Endodermal cell (in vitro differentiated cells): ENCODE results near the gene DENND4A. TPM values are rescaled to one million over a fixed set of nuclear protein-coding genes. Genes with fewer than 3 reads are reported as not detected.

ENCODE experiments used
- DNase-seq: peaks from one replicate; pipeline ENCODE4 v3.0.0-alpha.2; 2017
- H3K27ac ChIP-seq: 2 replicates; pipeline ENCODE4 v1.5.1; 2013; ENCODE audit warnings: mild to moderate bottlenecking, low read depth, low read length, moderate library complexity
- H3K27me3 ChIP-seq: 2 replicates; pipeline ENCODE4 v1.6.1; 2013; ENCODE audit warnings: mild to moderate bottlenecking, low read length, moderate library complexity; ENCODE audit not compliant: insufficient read depth, control insufficient read depth, poor library complexity, severe bottlenecking
- H3K36me3 ChIP-seq: 2 replicates; pipeline ENCODE4 v1.7.0; 2013; ENCODE audit warnings: mild to moderate bottlenecking, low read length, moderate library complexity; ENCODE audit not compliant: control insufficient read depth, insufficient read depth
- H3K4me1 ChIP-seq: one replicate; pipeline ENCODE4 v1.7.0; 2013; ENCODE audit warnings: low read length; ENCODE audit not compliant: control insufficient read depth, insufficient read depth
- H3K4me3 ChIP-seq: 2 replicates; pipeline ENCODE4 v1.5.1; 2013; ENCODE audit warnings: mild to moderate bottlenecking, low read length, moderate library complexity
- H3K9ac ChIP-seq: 2 replicates; pipeline ENCODE4 v1.6.1; 2013; ENCODE audit warnings: mild to moderate bottlenecking, low read length, moderate library complexity; ENCODE audit not compliant: poor library complexity, severe bottlenecking; ENCODE audit errors: extremely low read depth
- H3K9me3 ChIP-seq: 2 replicates; pipeline ENCODE4 v1.6.1; 2013; ENCODE audit warnings: mild to moderate bottlenecking, low read length, moderate library complexity; ENCODE audit not compliant: control insufficient read depth
- H3K27ac Mint-ChIP-seq: 2 replicates; pipeline ENCODE4 v1.8.0; 2020; ENCODE audit warnings: mixed read lengths
- H3K27me3 Mint-ChIP-seq: 2 replicates; pipeline ENCODE4 v1.8.0; 2021; ENCODE audit warnings: mild to moderate bottlenecking, mixed read lengths; ENCODE audit not compliant: insufficient read depth
- H3K36me3 Mint-ChIP-seq: 2 replicates; pipeline ENCODE4 v1.8.0; 2020; ENCODE audit warnings: low read depth, mixed read lengths
- H3K4me1 Mint-ChIP-seq: 2 replicates; pipeline ENCODE4 v1.8.0; 2020; ENCODE audit warnings: mixed read lengths
- H3K4me3 Mint-ChIP-seq: 2 replicates; pipeline ENCODE4 v1.8.0; 2020; ENCODE audit warnings: mild to moderate bottlenecking, moderate library complexity, mixed read lengths
- H3K9me3 Mint-ChIP-seq: 2 replicates; pipeline ENCODE4 v1.8.0; 2020; ENCODE audit warnings: mild to moderate bottlenecking, mixed read lengths
- WGBS, 2 experiments: methylation state at CpG; one replicate each; pipeline versions ENCODE4 v1.1.5 to v1.1.7; 2013; ENCODE audit warnings: missing lambda C conversion rate in 2 of 2, mixed read lengths in 1 of 2; ENCODE audit not compliant: insufficient coverage in 1 of 2, insufficient read length in 1 of 2; 5-methylcytosine and 5-hydroxymethylcytosine counted together
- total RNA-seq, 2 donors: library from RNA; stranded (reverse); fragmentation: NEBNext Ultra II Directional in 1 of 2; extraction: Animal tissue kit (Norgen Biotek cat#: 25700) in 1 of 2; gene quantifications; 2 replicates in 1 of 2; 3 replicates in 1 of 2; pipeline ENCODE4 v1.2.1, GENCODE V29; 2021
- TF ChIP-seq, protein P1 (sequence below): fragments of 200-600 bp; sonication (generic); conservative IDR thresholded peaks from 2 replicates; pipeline ENCODE4 v1.5.0; 2021; ENCODE audit warnings: antibody characterized with exemption, mild to moderate bottlenecking

Gene DENND4A
- total RNA-seq, 2 donors from 2014 or later, result 7.3 to 9.8 TPM

DNA sequence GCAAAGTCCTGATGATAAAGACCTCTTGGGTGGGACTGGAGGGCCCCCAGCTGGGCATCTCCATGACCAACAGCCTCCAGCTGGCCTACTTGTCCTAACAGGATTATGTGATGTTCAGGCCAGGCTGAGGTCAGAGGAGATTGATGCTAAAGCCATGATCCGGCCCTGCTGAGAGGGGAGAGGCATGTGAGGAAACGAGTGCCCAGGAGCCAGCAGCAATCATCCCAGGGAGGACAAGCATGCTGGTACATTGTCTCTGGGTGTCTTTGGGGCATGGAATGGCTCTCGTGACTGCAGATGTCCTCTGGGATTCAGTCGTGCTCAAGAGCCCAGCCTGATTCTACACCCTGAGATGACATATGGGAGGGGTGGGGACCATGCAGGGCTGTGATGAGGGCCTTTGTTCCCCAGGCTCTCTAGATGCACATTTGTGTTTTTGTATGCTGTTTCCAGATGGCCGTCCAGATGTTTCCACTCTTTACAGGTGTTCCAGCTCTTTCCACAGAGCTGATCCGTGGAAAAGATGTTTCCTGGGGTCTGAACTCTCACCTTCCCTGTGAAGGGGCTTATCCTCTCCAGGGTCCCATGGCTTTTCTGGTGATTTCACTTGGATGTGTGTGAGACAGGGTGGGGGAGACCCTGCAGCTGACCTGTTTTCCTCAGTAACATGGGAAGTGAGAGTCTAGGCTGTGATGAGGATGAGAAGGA lies 150.2 kb downstream of the DENND4A start:
- Mint-ChIP-seq H3K27me3 (no peaks in the 10 kb centered on the region), H3K27ac (no peak overlapping the region), H3K4me1 (peaks cover 16% of the 10 kb centered on the region), H3K9me3 (no peaks in the 10 kb centered on the region), H3K36me3 (no peaks in the 10 kb centered on the region), H3K4me3 (no peak overlapping the region)
- H3K4me3 ChIP-seq, result no peak overlapping the region
- H3K36me3 ChIP-seq, result no peaks in the 10 kb centered on the region
- peak; percentile 63 for DNase-seq
- 80 to 87% methylated on average over 4 to 6 of the region's 6 CpGs for WGBS, 2 experiments
- no peaks in the 10 kb centered on the region for H3K27me3 ChIP-seq
- no peaks in the 10 kb centered on the region for H3K9me3 ChIP-seq
- no peak overlapping the region for H3K9ac ChIP-seq
- H3K4me1 ChIP-seq, result peaks cover 9% of the 10 kb centered on the region
- TF ChIP-seq, protein P1, sequence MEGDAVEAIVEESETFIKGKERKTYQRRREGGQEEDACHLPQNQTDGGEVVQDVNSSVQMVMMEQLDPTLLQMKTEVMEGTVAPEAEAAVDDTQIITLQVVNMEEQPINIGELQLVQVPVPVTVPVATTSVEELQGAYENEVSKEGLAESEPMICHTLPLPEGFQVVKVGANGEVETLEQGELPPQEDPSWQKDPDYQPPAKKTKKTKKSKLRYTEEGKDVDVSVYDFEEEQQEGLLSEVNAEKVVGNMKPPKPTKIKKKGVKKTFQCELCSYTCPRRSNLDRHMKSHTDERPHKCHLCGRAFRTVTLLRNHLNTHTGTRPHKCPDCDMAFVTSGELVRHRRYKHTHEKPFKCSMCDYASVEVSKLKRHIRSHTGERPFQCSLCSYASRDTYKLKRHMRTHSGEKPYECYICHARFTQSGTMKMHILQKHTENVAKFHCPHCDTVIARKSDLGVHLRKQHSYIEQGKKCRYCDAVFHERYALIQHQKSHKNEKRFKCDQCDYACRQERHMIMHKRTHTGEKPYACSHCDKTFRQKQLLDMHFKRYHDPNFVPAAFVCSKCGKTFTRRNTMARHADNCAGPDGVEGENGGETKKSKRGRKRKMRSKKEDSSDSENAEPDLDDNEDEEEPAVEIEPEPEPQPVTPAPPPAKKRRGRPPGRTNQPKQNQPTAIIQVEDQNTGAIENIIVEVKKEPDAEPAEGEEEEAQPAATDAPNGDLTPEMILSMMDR, result peak; percentile 26
- H3K27ac ChIP-seq, result no peak overlapping the region

DNA sequence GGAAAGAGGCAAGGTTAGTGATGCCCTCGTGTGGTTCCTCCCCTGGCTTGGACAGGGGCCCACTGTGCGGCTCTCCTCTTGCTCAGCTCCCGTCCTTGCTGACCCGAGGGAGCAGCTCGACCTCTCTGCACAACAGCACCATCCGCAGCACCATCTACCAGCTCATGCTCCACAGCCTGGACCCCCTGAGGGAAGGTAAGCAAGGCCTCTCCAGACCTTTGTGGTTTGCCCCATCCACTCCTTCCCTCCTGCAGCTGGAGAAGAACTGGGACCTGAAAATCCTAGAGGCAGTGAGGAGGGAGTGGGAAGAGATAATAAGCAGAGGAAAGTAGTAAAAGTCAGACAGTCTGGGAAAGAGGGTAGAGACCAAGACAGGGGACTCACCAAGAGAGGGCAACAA lies 152.6 kb downstream of the DENND4A start:
- Mint-ChIP-seq H3K27ac (no peak overlapping the region), H3K36me3 (no peaks in the 10 kb centered on the region), H3K4me1 (peaks cover 19% of the 10 kb centered on the region), H3K9me3 (no peaks in the 10 kb centered on the region), H3K4me3 (no peak overlapping the region), H3K27me3 (no peaks in the 10 kb centered on the region)
- Histone ChIP-seq H3K9ac (no peak overlapping the region), H3K4me1 (peaks cover 9% of the 10 kb centered on the region), H3K36me3 (no peaks in the 10 kb centered on the region), H3K27me3 (no peaks in the 10 kb centered on the region), H3K27ac (no peak overlapping the region), H3K4me3 (no peak overlapping the region), H3K9me3 (no peaks in the 10 kb centered on the region)
- TF ChIP-seq, protein P1, result no peak
- no peak for DNase-seq
- WGBS, 2 experiments, result 83% methylated on average over 6 of the region's 6 CpGs; no CpG with 5 or more reads in 1 of the 2 experiments

DNA sequence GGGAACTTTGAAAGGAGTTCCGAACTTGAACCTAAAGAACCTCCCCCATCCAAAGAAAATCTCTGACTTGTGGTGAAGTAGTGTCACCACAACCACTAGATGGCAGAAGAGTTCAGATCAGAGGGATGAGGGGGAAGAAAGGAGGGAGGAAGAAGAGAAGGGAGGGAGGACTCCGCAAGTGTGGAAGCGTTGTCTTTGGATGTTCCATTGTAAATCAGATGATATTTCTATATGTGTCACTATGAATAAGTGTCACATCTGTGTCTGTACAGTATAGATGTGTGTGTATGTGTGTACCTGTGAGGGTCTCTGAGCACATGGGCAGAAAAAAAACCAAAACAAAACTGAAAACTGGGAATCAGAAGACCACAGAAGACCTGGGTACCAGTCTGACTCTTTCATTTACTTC lies 153.4 kb downstream of the DENND4A start:
- Histone ChIP-seq H3K27ac (no peak overlapping the region), H3K4me1 (peaks cover 9% of the 10 kb centered on the region), H3K9me3 (no peaks in the 10 kb centered on the region), H3K4me3 (no peak overlapping the region), H3K9ac (no peak overlapping the region), H3K36me3 (no peaks in the 10 kb centered on the region), H3K27me3 (no peaks in the 10 kb centered on the region)
- peaks cover 7% of the 10 kb centered on the region for H3K27me3 Mint-ChIP-seq
- no peaks in the 10 kb centered on the region for H3K36me3 Mint-ChIP-seq
- TF ChIP-seq, protein P1, result peak; percentile 89
- no peak overlapping the region for H3K4me3 Mint-ChIP-seq
- 54 to 60% methylated on average over 1 to 2 of the region's 3 CpGs for WGBS, 2 experiments
- peak; percentile 65 for DNase-seq
- peak overlapping the region; percentile 10 for H3K27ac Mint-ChIP-seq
- peaks cover 23% of the 10 kb centered on the region for H3K4me1 Mint-ChIP-seq
- no peaks in the 10 kb centered on the region for H3K9me3 Mint-ChIP-seq
